H1 (cell line): Measurements from ENCODE around the gene DNER. TPM values are rescaled to one million over a fixed set of nuclear protein-coding genes. Genes with fewer than 3 reads are reported as not detected.

Experiments
- CHD7 ChIP-seq: fragments of 300-600 bp; sonication (generic); IDR thresholded peaks from 2 replicates; pipeline ENCODE4 v1.7.1; 2012; ENCODE audit warnings: low read length, moderate library complexity, mild to moderate bottlenecking, inconsistent platforms; ENCODE audit not compliant: insufficient replicate concordance
- HDAC6 ChIP-seq: IDR thresholded peaks from one replicate; pipeline ENCODE4 v1.7.1; 2012; ENCODE audit warnings: low read depth, mild to moderate bottlenecking, inconsistent platforms, low read length, moderate library complexity
- SP1 ChIP-seq: IDR thresholded peaks from 2 replicates; pipeline ENCODE4 v1.6.1; 2011; ENCODE audit warnings: low read depth, low read length
- polyA plus RNA-seq, 7 experiments: library from polyadenylated mRNA; depleted of rRNA in 3 of 7; stranded (reverse) in 5 of 7; unstranded in 2 of 7; fragments of >200 nt in 5 of 7; fragments of 200-250 nt in 2 of 7; gene quantifications; 1 replicate in 5 of 7; 2 replicates in 1 of 7; 4 replicates in 1 of 7; pipeline versions ENCODE4 v1.2.1 to v1.2.3, GENCODE V29; 2011 to 2013; ENCODE audit warnings: missing spikeins in 2 of 7, mixed read lengths in 2 of 7
- total RNA-seq: library from RNA; stranded (reverse); fragmentation: NEBNext Ultra II Directional; extraction: Animal tissue kit (Norgen Biotek cat#: 25700); gene quantifications from 2 replicates; pipeline ENCODE4 v1.2.1, GENCODE V29; 2021

Gene DNER
- total and polyA plus RNA-seq, 2 of the 8 experiments (the other 6 are each of a cell fraction or from before 2014, with no cell fraction given), result 6.8 to 16.3 TPM

- no peak for TF ChIP-seq CHD7
- TF ChIP-seq SP1, result no peak
- TF ChIP-seq HDAC6, result no peak
Measured at GRCh38 chr2:229578052-229578846, 136.1 kb downstream of the DNER start (continued).
